HepG2 (cell line): ENCODE measurements around the gene DNMT3B. TPM values are rescaled to one million over a fixed set of nuclear protein-coding genes. Genes with fewer than 3 reads are reported as not detected.

ENCODE experiments used
- ARNT ChIP-seq: fragments of 450-650 bp; IDR thresholded peaks from 2 replicates; pipeline ENCODE4 v1.6.1; 2017
- ATRX ChIP-seq: sonication (generic); formaldehyde crosslinking; IDR thresholded peaks from 2 replicates; pipeline ENCODE4 v1.4.0; 2020; ENCODE audit warnings: missing genetic modification reagents, borderline replicate concordance
- CHD2 ChIP-seq: IDR thresholded peaks from 2 replicates; pipeline ENCODE4 v1.6.1; 2011; ENCODE audit warnings: low read depth, low read length, improper control_type of control experiment
- FOXK1 ChIP-seq: sonication (generic); formaldehyde crosslinking; IDR thresholded peaks from 2 replicates; pipeline ENCODE4 v1.4.0; 2020; ENCODE audit warnings: low read depth, missing genetic modification reagents, borderline replicate concordance
- GTF2F1 ChIP-seq: fragments of 150-350 bp; IDR thresholded peaks from 2 replicates; pipeline ENCODE4 v1.6.1; 2014; ENCODE audit warnings: low read length
- HMGA1 ChIP-seq: sonication (generic); formaldehyde crosslinking; conservative IDR thresholded peaks from 2 replicates; pipeline ENCODE4 v1.4.0; 2020; ENCODE audit warnings: missing genetic modification reagents
- KAT2B ChIP-seq: fragments of 150-350 bp; IDR thresholded peaks from 2 replicates; pipeline ENCODE4 v1.6.1; 2014; ENCODE audit warnings: low read depth, low read length, borderline replicate concordance
- KDM5A ChIP-seq: fragments of 200-600 bp; sonication (generic); IDR thresholded peaks from 2 replicates; pipeline ENCODE4 v1.7.0; 2018; ENCODE audit warnings: antibody characterized with exemption, mild to moderate bottlenecking, low read length, borderline replicate concordance
- NR1H2 ChIP-seq: sonication (generic); formaldehyde crosslinking; IDR thresholded peaks from 2 replicates; pipeline ENCODE4 v1.8.1; 2022; ENCODE audit warnings: low read depth, missing genetic modification reagents, borderline replicate concordance
- PITX1 ChIP-seq: sonication (generic); formaldehyde crosslinking; IDR thresholded peaks from 2 replicates; pipeline ENCODE4 v1.5.1; 2020; ENCODE audit warnings: mild to moderate bottlenecking, missing genetic modification reagents
- RCOR2 ChIP-seq: IDR thresholded peaks from 2 replicates; pipeline ENCODE4 v1.6.1; 2016; ENCODE audit warnings: missing biosample characterization, missing genetic modification reagents
- SMC3 ChIP-seq: IDR thresholded peaks from 2 replicates; pipeline ENCODE4 v1.6.1; 2011; ENCODE audit warnings: low read length, improper control_type of control experiment
- SOX5 ChIP-seq: IDR thresholded peaks from 2 replicates; pipeline ENCODE4 v1.6.1; 2016; ENCODE audit warnings: borderline replicate concordance
- TBL1XR1 ChIP-seq: fragments of 150-350 bp; IDR thresholded peaks from 2 replicates; pipeline ENCODE4 v1.6.1; 2014; ENCODE audit warnings: borderline replicate concordance, low read length; ENCODE audit not compliant: partially characterized antibody
- ZFX ChIP-seq: sonication (generic); formaldehyde crosslinking; IDR thresholded peaks from 2 replicates; pipeline ENCODE4 v1.4.0; 2020; ENCODE audit warnings: mild to moderate bottlenecking, low read depth, missing genetic modification reagents, moderate library complexity
- ZNF232 ChIP-seq: sonication (generic); formaldehyde crosslinking; IDR thresholded peaks from 2 replicates; pipeline ENCODE4 v1.4.0; 2020; ENCODE audit warnings: missing genetic modification reagents, borderline replicate concordance
- ZNF3 ChIP-seq: IDR thresholded peaks from 2 replicates; pipeline ENCODE4 v1.7.0; 2017; ENCODE audit warnings: inconsistent platforms
- ZNF44 ChIP-seq: sonication (generic); formaldehyde crosslinking; IDR thresholded peaks from 2 replicates; pipeline ENCODE4 v1.5.1; 2020; ENCODE audit warnings: mild to moderate bottlenecking, missing genetic modification reagents
- ZNF530 ChIP-seq: sonication (generic); formaldehyde crosslinking; IDR thresholded peaks from 2 replicates; pipeline ENCODE4 v1.5.0; 2020; ENCODE audit warnings: low read depth, mild to moderate bottlenecking, missing genetic modification reagents
- ZNF841 ChIP-seq: sonication (generic); formaldehyde crosslinking; IDR thresholded peaks from 2 replicates; pipeline ENCODE4 v1.8.1; 2023; ENCODE audit warnings: missing genetic modification reagents, borderline replicate concordance
- ZSCAN31 ChIP-seq: sonication (generic); formaldehyde crosslinking; IDR thresholded peaks from 2 replicates; pipeline ENCODE4 v1.5.0; 2020; ENCODE audit warnings: low read depth, mild to moderate bottlenecking, missing genetic modification reagents
- polyA plus RNA-seq, 8 experiments: library from polyadenylated mRNA; depleted of rRNA in 3 of 8; stranded (reverse) in 7 of 8; unstranded in 1 of 8; fragments of >200 nt; fragmentation: Illumina TruSeq in 4 of 8; extraction: Trizol in 4 of 8; gene quantifications; 2 replicates each; pipeline versions ENCODE4 v1.2.1 to v1.2.3, GENCODE V29; 2011 to 2016; ENCODE audit warnings: low read depth in 4 of 8, missing spikeins in 1 of 8, mixed read lengths in 1 of 8; ENCODE audit not compliant: insufficient read depth in 1 of 8
- total RNA-seq, 5 experiments: library from RNA; depleted of rRNA; stranded (reverse); fragments of >200 nt; fragmentation: Illumina TruSeq; extraction: Trizol; gene quantifications; 2 replicates each; pipeline ENCODE4 v1.2.3, GENCODE V29; 2016; ENCODE audit warnings: low read depth in 1 of 5
- TF ChIP-seq, protein P1 (sequence below): IDR thresholded peaks from 2 replicates; pipeline ENCODE4 v1.6.1; 2016; ENCODE audit warnings: missing compliant biosample characterization, missing genetic modification reagents, borderline replicate concordance
- TF ChIP-seq, protein P2 (sequence below): sonication (generic); formaldehyde crosslinking; IDR thresholded peaks from 2 replicates; pipeline ENCODE4 v1.5.0; 2020; ENCODE audit warnings: mild to moderate bottlenecking, missing genetic modification reagents, borderline replicate concordance
- TF ChIP-seq, protein P3 (sequence below): sonication (generic); formaldehyde crosslinking; IDR thresholded peaks from 2 replicates; pipeline ENCODE4 v1.5.1; 2020; ENCODE audit warnings: mild to moderate bottlenecking, moderate library complexity, missing genetic modification reagents
- TF ChIP-seq, protein P4 (sequence below): IDR thresholded peaks from 2 replicates; pipeline ENCODE4 v1.6.1; 2016; ENCODE audit warnings: low read depth, control low read depth

DNMT3B gene
- total and polyA plus RNA-seq, 2 of the 13 experiments (the other 11 are each of a cell fraction or from before 2014, with no cell fraction given) = 3.8 to 13.9 TPM

DNA sequence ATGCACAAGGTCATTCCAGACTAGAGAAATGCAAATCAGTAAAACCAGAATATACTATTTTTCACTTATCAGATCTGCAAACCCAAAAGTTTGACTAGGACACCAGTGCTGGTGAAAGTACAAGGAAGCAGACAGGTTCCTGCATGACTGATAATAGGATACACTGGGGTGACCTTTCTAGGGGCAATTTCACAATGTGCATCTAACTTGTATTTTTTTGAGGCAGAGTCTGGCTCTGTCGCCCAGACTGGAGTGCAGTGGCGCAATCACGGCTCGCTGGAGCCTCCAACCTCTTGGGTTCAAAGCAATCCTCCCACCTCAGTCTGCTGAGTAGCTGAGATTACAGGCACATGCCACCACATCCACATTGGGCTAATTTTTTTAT is 30.3 kb upstream of the DNMT3B start (continued):
- TF ChIP-seq, protein P1, sequence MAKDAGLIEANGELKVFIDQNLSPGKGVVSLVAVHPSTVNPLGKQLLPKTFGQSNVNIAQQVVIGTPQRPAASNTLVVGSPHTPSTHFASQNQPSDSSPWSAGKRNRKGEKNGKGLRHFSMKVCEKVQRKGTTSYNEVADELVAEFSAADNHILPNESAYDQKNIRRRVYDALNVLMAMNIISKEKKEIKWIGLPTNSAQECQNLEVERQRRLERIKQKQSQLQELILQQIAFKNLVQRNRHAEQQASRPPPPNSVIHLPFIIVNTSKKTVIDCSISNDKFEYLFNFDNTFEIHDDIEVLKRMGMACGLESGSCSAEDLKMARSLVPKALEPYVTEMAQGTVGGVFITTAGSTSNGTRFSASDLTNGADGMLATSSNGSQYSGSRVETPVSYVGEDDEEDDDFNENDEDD (CRISPR knock-in tag) = no peak
- TF ChIP-seq NR1H2 (CRISPR knock-in tag) (no peak), ZSCAN31 (CRISPR knock-in tag) (no peak), CHD2 (no peak), SOX5 (CRISPR knock-in tag) (no peak), KDM5A (no peak), PITX1 (CRISPR knock-in tag) (no peak), HMGA1 (CRISPR knock-in tag) (no peak), ARNT (no peak), SMC3 (no peak), ZNF232 (CRISPR knock-in tag) (no peak), ZFX (CRISPR knock-in tag) (no peak), TBL1XR1 (peak; percentile 57), ATRX (no peak), RCOR2 (CRISPR knock-in tag) (peak; percentile 71; the same call in 1 of the 2 replicates), ZNF44 (no peak), FOXK1 (CRISPR knock-in tag) (no peak), ZNF841 (CRISPR knock-in tag) (no peak), ZNF3 (CRISPR knock-in tag) (no peak), GTF2F1 (no peak), ZNF530 (CRISPR knock-in tag) (no peak), KAT2B (no peak)
- TF ChIP-seq, protein P2, sequence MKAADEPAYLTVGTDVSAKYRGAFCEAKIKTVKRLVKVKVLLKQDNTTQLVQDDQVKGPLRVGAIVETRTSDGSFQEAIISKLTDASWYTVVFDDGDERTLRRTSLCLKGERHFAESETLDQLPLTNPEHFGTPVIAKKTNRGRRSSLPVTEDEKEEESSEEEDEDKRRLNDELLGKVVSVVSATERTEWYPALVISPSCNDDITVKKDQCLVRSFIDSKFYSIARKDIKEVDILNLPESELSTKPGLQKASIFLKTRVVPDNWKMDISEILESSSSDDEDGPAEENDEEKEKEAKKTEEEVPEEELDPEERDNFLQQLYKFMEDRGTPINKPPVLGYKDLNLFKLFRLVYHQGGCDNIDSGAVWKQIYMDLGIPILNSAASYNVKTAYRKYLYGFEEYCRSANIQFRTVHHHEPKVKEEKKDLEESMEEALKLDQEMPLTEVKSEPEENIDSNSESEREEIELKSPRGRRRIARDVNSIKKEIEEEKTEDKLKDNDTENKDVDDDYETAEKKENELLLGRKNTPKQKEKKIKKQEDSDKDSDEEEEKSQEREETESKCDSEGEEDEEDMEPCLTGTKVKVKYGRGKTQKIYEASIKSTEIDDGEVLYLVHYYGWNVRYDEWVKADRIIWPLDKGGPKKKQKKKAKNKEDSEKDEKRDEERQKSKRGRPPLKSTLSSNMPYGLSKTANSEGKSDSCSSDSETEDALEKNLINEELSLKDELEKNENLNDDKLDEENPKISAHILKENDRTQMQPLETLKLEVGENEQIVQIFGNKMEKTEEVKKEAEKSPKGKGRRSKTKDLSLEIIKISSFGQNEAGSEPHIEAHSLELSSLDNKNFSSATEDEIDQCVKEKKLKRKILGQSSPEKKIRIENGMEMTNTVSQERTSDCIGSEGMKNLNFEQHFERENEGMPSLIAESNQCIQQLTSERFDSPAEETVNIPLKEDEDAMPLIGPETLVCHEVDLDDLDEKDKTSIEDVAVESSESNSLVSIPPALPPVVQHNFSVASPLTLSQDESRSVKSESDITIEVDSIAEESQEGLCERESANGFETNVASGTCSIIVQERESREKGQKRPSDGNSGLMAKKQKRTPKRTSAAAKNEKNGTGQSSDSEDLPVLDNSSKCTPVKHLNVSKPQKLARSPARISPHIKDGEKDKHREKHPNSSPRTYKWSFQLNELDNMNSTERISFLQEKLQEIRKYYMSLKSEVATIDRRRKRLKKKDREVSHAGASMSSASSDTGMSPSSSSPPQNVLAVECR (CRISPR knock-in tag) = no peak; the same call in 1 of the 2 replicates
- TF ChIP-seq, protein P3, sequence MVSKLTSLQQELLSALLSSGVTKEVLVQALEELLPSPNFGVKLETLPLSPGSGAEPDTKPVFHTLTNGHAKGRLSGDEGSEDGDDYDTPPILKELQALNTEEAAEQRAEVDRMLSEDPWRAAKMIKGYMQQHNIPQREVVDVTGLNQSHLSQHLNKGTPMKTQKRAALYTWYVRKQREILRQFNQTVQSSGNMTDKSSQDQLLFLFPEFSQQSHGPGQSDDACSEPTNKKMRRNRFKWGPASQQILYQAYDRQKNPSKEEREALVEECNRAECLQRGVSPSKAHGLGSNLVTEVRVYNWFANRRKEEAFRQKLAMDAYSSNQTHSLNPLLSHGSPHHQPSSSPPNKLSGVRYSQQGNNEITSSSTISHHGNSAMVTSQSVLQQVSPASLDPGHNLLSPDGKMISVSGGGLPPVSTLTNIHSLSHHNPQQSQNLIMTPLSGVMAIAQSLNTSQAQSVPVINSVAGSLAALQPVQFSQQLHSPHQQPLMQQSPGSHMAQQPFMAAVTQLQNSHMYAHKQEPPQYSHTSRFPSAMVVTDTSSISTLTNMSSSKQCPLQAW (CRISPR knock-in tag) = no peak; the same call in 1 of the 2 replicates
- TF ChIP-seq, protein P4, sequence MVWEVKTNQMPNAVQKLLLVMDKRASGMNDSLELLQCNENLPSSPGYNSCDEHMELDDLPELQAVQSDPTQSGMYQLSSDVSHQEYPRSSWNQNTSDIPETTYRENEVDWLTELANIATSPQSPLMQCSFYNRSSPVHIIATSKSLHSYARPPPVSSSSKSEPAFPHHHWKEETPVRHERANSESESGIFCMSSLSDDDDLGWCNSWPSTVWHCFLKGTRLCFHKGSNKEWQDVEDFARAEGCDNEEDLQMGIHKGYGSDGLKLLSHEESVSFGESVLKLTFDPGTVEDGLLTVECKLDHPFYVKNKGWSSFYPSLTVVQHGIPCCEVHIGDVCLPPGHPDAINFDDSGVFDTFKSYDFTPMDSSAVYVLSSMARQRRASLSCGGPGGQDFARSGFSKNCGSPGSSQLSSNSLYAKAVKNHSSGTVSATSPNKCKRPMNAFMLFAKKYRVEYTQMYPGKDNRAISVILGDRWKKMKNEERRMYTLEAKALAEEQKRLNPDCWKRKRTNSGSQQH (CRISPR knock-in tag) = no peak
